Endothelial cell of umbilical vein (primary cell): ENCODE measurements around the gene MXD4. TPM values are rescaled to one million over a fixed set of nuclear protein-coding genes. Genes with fewer than 3 reads are reported as not detected.

Source experiments
- BruUV-seq: library from RNA; stranded (reverse); fragments of 400-500 nt; replicated peaks from 2 replicates; lab custom pipeline; 2021; lab: Mats Ljungman, UMichigan
- CTCF ChIA-PET: fragments of 300-600, 350-600 bp; sonication (Branson Sonifier 250); formaldehyde crosslinking; loops from one replicate; lab custom pipeline; 2021; ENCODE audit warnings: antibody characterized with exemption, inconsistent platforms; lab: Charles Lee
- POLR2A ChIA-PET: fragments of 300-600, 350-600 bp; sonication (Branson Sonifier 250); formaldehyde crosslinking; loops from one replicate; lab custom pipeline; 2021; ENCODE audit warnings: antibody characterized with exemption, inconsistent platforms; lab: Charles Lee
- DNase-seq: peaks from one replicate; pipeline ENCODE4 v3.0.0-alpha.2; 2011; ENCODE audit warnings: low read depth, low spot score
- FAIRE-seq: peaks from 2 replicates; lab custom pipeline; 2011; peaks lifted over from hg19 to GRCh38; lab: Jason Lieb, UNC
- H2AFZ ChIP-seq: 2 replicates; pipeline ENCODE4 v1.6.0; 2012; ENCODE audit warnings: low read depth, low read length, control low read depth, inconsistent platforms
- H3K27ac ChIP-seq: 2 replicates; pipeline ENCODE4 v1.5.1; 2011; ENCODE audit warnings: low read depth, mild to moderate bottlenecking, control low read depth, low read length, moderate library complexity; ENCODE audit not compliant: insufficient read depth
- H3K27me3 ChIP-seq, 2 experiments: 2 replicates each; pipeline versions ENCODE4 v1.6.0 to v1.6.1; 2011; ENCODE audit warnings: low read length in 2 of 2, mixed read lengths in 1 of 2; ENCODE audit not compliant: control insufficient read depth in 2 of 2, insufficient read depth in 2 of 2
- H3K36me3 ChIP-seq, 2 experiments: 2 replicates in 1 of 2; 3 replicates in 1 of 2; pipeline ENCODE4 v1.5.1; 2011; ENCODE audit warnings: low read length in 2 of 2, mild to moderate bottlenecking in 1 of 2, moderate library complexity in 1 of 2; ENCODE audit not compliant: control insufficient read depth in 2 of 2, insufficient read depth in 2 of 2; ENCODE audit errors: extremely low read depth in 1 of 2
- H3K4me1 ChIP-seq: 3 replicates; pipeline ENCODE4 v1.5.1; 2011; ENCODE audit warnings: mild to moderate bottlenecking, low read length; ENCODE audit not compliant: control insufficient read depth, insufficient read depth; ENCODE audit errors: extremely low read depth
- H3K4me2 ChIP-seq: 2 replicates; pipeline ENCODE4 v1.6.1; 2011; ENCODE audit warnings: low read length, control low read depth, mixed read lengths; ENCODE audit not compliant: insufficient read depth
- H3K4me3 ChIP-seq, 3 experiments: fragments of 200-600 bp in 1 of 3; sonication (generic), shearing (Covaris generic) in 1 of 3; replicated peaks in 1 of 3; 2 replicates each; pipeline ENCODE4 v1.5.1; 2011 to 2016; ENCODE audit warnings: control low read depth in 3 of 3, low read length in 3 of 3, mild to moderate bottlenecking in 2 of 3, inconsistent platforms in 1 of 3, low read depth in 1 of 3, moderate library complexity in 1 of 3; ENCODE audit not compliant: insufficient read depth in 1 of 3
- H3K79me2 ChIP-seq: 2 replicates; pipeline ENCODE4 v1.6.0; 2012; ENCODE audit warnings: low read length, inconsistent platforms; ENCODE audit not compliant: control insufficient read depth, insufficient read depth
- H3K9ac ChIP-seq: replicated peaks from 2 replicates; pipeline ENCODE3; 2011; ENCODE audit warnings: low read length, control low read depth; ENCODE audit not compliant: insufficient read depth; ENCODE audit errors: extremely low read depth
- H3K9me1 ChIP-seq: replicated peaks from 3 replicates; pipeline ENCODE4 v1.6.0; 2011; ENCODE audit warnings: mild to moderate bottlenecking, low read length; ENCODE audit not compliant: control insufficient read depth, insufficient read depth; ENCODE audit errors: extremely low read depth
- H3K9me3 ChIP-seq: replicated peaks from 2 replicates; pipeline ENCODE4 v1.5.1; 2012; ENCODE audit warnings: low read length, inconsistent platforms; ENCODE audit not compliant: control insufficient read depth, insufficient read depth
- H4K20me1 ChIP-seq: replicated peaks from 2 replicates; pipeline ENCODE3; 2011; ENCODE audit warnings: mild to moderate bottlenecking, low read length; ENCODE audit not compliant: control insufficient read depth, insufficient read depth; ENCODE audit errors: extremely low read depth
- CTCF ChIP-seq, 2 donors: IDR thresholded peaks; 1 replicate in 1 of 2; 2 replicates in 1 of 2; pipeline ENCODE4 v1.5.1; 2011; ENCODE audit warnings: low read length in 2 of 2, mild to moderate bottlenecking in 2 of 2, moderate library complexity in 2 of 2, control low read depth in 1 of 2, inconsistent platforms in 1 of 2, low read depth in 1 of 2; ENCODE audit not compliant: insufficient read depth in 1 of 2; ENCODE audit errors: extremely low read depth in 1 of 2
- EZH2 ChIP-seq: IDR thresholded peaks from 2 replicates; pipeline ENCODE4 v1.6.1; 2012; ENCODE audit warnings: borderline replicate concordance, low read depth, mild to moderate bottlenecking, moderate library complexity, low read length, inconsistent platforms; ENCODE audit not compliant: severe bottlenecking
- FOS ChIP-seq: IDR thresholded peaks from 2 replicates; pipeline ENCODE4 v1.6.1; 2011; ENCODE audit warnings: mild to moderate bottlenecking, low read length, moderate library complexity, borderline replicate concordance; ENCODE audit not compliant: insufficient read depth
- GATA2 ChIP-seq: IDR thresholded peaks from 2 replicates; pipeline ENCODE4 v1.7.0; 2011; ENCODE audit warnings: low read depth, mild to moderate bottlenecking, moderate library complexity, mixed read lengths, low read length; ENCODE audit not compliant: insufficient read length, insufficient read depth
- JUN ChIP-seq: IDR thresholded peaks from 2 replicates; pipeline ENCODE4 v1.6.1; 2011; ENCODE audit warnings: borderline replicate concordance, low read depth; ENCODE audit not compliant: insufficient read length, insufficient read depth
- MAX ChIP-seq: IDR thresholded peaks from 2 replicates; pipeline ENCODE4 v1.6.1; 2011; ENCODE audit not compliant: insufficient read depth, insufficient read length
- MYC ChIP-seq: IDR thresholded peaks from one replicate; pipeline ENCODE4 v1.6.1; 2011; ENCODE audit warnings: mild to moderate bottlenecking, low read depth, low read length
- POLR2A ChIP-seq: IDR thresholded peaks from 2 replicates; pipeline ENCODE4 v1.6.1; 2012; ENCODE audit warnings: low read depth, mild to moderate bottlenecking, control low read depth, low read length
- POLR2AphosphoS5 ChIP-seq: IDR thresholded peaks from 2 replicates; pipeline ENCODE4 v1.6.1; 2012; ENCODE audit warnings: low read depth, mild to moderate bottlenecking, control low read depth, low read length, moderate library complexity; ENCODE audit not compliant: insufficient read depth
- dilution Hi-C: fragments of 300-500 bp; cut with MboI; formaldehyde crosslinking; loops from one replicate; pipeline ENCODE4 v1.15.0; 2019; ENCODE audit warnings: low sequenced_read_pairs; ENCODE audit not compliant: extremely low pct_ligation_motif_present
- intact Hi-C: fragments of 100-400 bp; cut with micrococcal nuclease; formaldehyde crosslinking; loops from one replicate; pipeline ENCODE4 v1.10.0; 2022
- polyA plus RNA-seq, 4 experiments: library from polyadenylated mRNA; depleted of rRNA in 3 of 4; stranded (reverse) in 3 of 4; unstranded in 1 of 4; fragments of >200 nt; gene quantifications; 2 replicates each; pipeline versions ENCODE4 v1.2.1 to v1.2.3, GENCODE V29; 2011 to 2012; ENCODE audit warnings: missing spikeins in 1 of 4
- total RNA-seq: library from RNA; stranded (reverse); gene quantifications from 2 replicates; pipeline ENCODE4 v1.2.3, GENCODE V29; 2021

MXD4 gene
- total and polyA plus RNA-seq, 2 donors (not counting 3 experiments of a cell fraction or from before 2014, with no cell fraction given) = 62.7 to 74.1 TPM

- no peaks in the 10 kb centered on the region for H4K20me1 ChIP-seq
- ChIA-PET POLR2A (no interaction called here), CTCF (interaction anchor here (0.7 to 1.2 kb wide), 4 partner anchors 14 to 178 kb away, joined by 3 to 6 read pairs (median 3); no protein-coding TSS in a partner anchor)
- dilution Hi-C loops (no loop called here), intact Hi-C loops (no loop called here)
- peak overlapping the region; percentile 13 for H3K9ac ChIP-seq
- no peaks in the 10 kb centered on the region for H3K36me3 ChIP-seq
- no peaks in the 10 kb centered on the region for H3K9me1 ChIP-seq
- no peak overlapping the region for H3K4me2 ChIP-seq
- no peaks in the 10 kb centered on the region for H3K79me2 ChIP-seq
- peak; percentile 87 for FAIRE-seq
- TF ChIP-seq FOS (peak; percentile 54), EZH2 (no peak)
- peak overlapping the region; percentile 77 for H2AFZ ChIP-seq
- peaks cover 13% of the 10 kb centered on the region for H3K4me1 ChIP-seq
- H3K27ac ChIP-seq = peak overlapping the region; percentile 38
- H3K9me3 ChIP-seq = no peaks in the 10 kb centered on the region
- no peaks in the 10 kb centered on the region for H3K27me3 ChIP-seq
- BruUV-seq = no TSS peak
- DNase-seq = peak; percentile 58
- no peak overlapping the region for H3K4me3 ChIP-seq
These were observed 23.2 kb upstream of the MXD4 start for GRCh38 chr4:2284934-2285612.

- intact Hi-C loops (no loop called here), dilution Hi-C loops (no loop called here)
- H3K4me3 ChIP-seq = no peak overlapping the region
- H3K4me2 ChIP-seq = no peak overlapping the region
- H3K9me3 ChIP-seq = no peaks in the 10 kb centered on the region
- TF ChIP-seq MAX (no peak), POLR2AphosphoS5 (no peak), GATA2 (no peak), JUN (no peak), POLR2A (no peak), CTCF (IDR thresholded peaks at IDR 0.05; ENCODE audit: extremely low read depth in 1 of 2, insufficient read depth in 1 of 2, low read depth in 1 of 2, low read length in 2 of 2) (no peak), EZH2 (no peak), MYC (no peak), FOS (no peak)
- H3K27me3 ChIP-seq = no peaks in the 10 kb centered on the region
- ChIA-PET POLR2A (no interaction called here), CTCF (interaction anchor here (1.1 kb wide), 1 partner anchor 178 kb away, joined by 3 read pairs; no protein-coding TSS in a partner anchor)
- H4K20me1 ChIP-seq = no peaks in the 10 kb centered on the region
- H3K27ac ChIP-seq = peak overlapping the region; percentile 38
- H3K9ac ChIP-seq = no peak overlapping the region
- peaks cover 13% of the 10 kb centered on the region for H3K4me1 ChIP-seq
- no peaks in the 10 kb centered on the region for H3K79me2 ChIP-seq
- H3K9me1 ChIP-seq = no peaks in the 10 kb centered on the region
- DNase-seq (no peak), FAIRE-seq (no peak)
- no peaks in the 10 kb centered on the region for H3K36me3 ChIP-seq
- BruUV-seq = no TSS peak
- no peak overlapping the region for H2AFZ ChIP-seq
These were observed 22.4 kb upstream of the MXD4 start for GRCh38 chr4:2284161-2284933.
